Activated B cell treated with CpG ODN at 0.5 μM for 24 hours (primary cell): ENCODE measurements around the gene CLCN6. TPM values are rescaled to one million over a fixed set of nuclear protein-coding genes. Genes with fewer than 3 reads are reported as not detected.

Experiments used
- ATAC-seq: fragments of 200-7000 bp; cut with Tn5 transposase; one replicate; pipeline ENCODE4 v1.10.0; 2021; ENCODE audit warnings: low read depth, mild to moderate bottlenecking, moderate library complexity
- CTCF ChIA-PET: fragments of 350-600 bp; sonication (Branson Sonifier 250); formaldehyde crosslinking; loops from one replicate; lab custom pipeline; 2021; ENCODE audit warnings: antibody characterized with exemption; lab: Charles Lee
- POLR2A ChIA-PET: fragments of 350-600 bp; sonication (Branson Sonifier 250); formaldehyde crosslinking; loops from one replicate; lab custom pipeline; 2021; ENCODE audit warnings: antibody characterized with exemption; lab: Charles Lee
- DNase-seq: peaks from one replicate; pipeline ENCODE4 v3.0.0; 2022
- H3K27ac Mint-ChIP-seq: one replicate; pipeline ENCODE4 v1.8.0; 2020; ENCODE audit warnings: mixed read lengths
- H3K27me3 Mint-ChIP-seq: one replicate; pipeline ENCODE4 v1.8.0; 2021; ENCODE audit warnings: mixed read lengths
- H3K36me3 Mint-ChIP-seq: one replicate; pipeline ENCODE4 v1.8.0; 2021; ENCODE audit warnings: low read depth, mixed read lengths
- H3K4me1 Mint-ChIP-seq: one replicate; pipeline ENCODE4 v1.8.0; 2021; ENCODE audit warnings: mixed read lengths
- H3K4me3 Mint-ChIP-seq: one replicate; pipeline ENCODE4 v1.8.0; 2020; ENCODE audit warnings: mild to moderate bottlenecking, mixed read lengths
- H3K9me3 Mint-ChIP-seq: one replicate; pipeline ENCODE4 v1.8.0; 2020; ENCODE audit warnings: mixed read lengths
- CTCF ChIP-seq: fragments of 200-600 bp; IDR thresholded peaks from one replicate; pipeline ENCODE4 v1.8.0; 2022; ENCODE audit warnings: antibody characterized with exemption, mild to moderate bottlenecking
- intact Hi-C: fragments of 100-400 bp; cut with micrococcal nuclease; formaldehyde crosslinking; loops from one replicate; pipeline ENCODE4 v1.15.1; 2024
- total RNA-seq: library from RNA; stranded (reverse); gene quantifications from 2 replicates; pipeline ENCODE4 v1.2.3, GENCODE V29; 2022

CLCN6 gene
- total RNA-seq, 1 donor from 2014 or later, result 79.6 TPM

GRCh38 chr1:11764115-11764514 lies 41.9 kb upstream of the CLCN6 start:
- no peaks in the 10 kb centered on the region for H3K36me3 Mint-ChIP-seq
- no peak for DNase-seq
- no peak for ATAC-seq
- no peak overlapping the region for H3K27ac Mint-ChIP-seq
- POLR2A ChIA-PET, result no interaction called here
- peaks cover 16% of the 10 kb centered on the region for H3K27me3 Mint-ChIP-seq
- peaks cover 7% of the 10 kb centered on the region for H3K4me1 Mint-ChIP-seq
- no peak for TF ChIP-seq CTCF
- H3K4me3 Mint-ChIP-seq, result no peak overlapping the region
- intact Hi-C loops, result no loop called here
- CTCF ChIA-PET, result no interaction called here
- H3K9me3 Mint-ChIP-seq, result no peaks in the 10 kb centered on the region

- Mint-ChIP-seq H3K4me3 (no peak overlapping the region), H3K9me3 (no peaks in the 10 kb centered on the region), H3K27me3 (peaks cover 16% of the 10 kb centered on the region), H3K36me3 (no peaks in the 10 kb centered on the region), H3K4me1 (peaks cover 7% of the 10 kb centered on the region), H3K27ac (no peak overlapping the region)
- ATAC-seq (no peak), DNase-seq (no peak)
- ChIA-PET POLR2A (no interaction called here), CTCF (no interaction called here)
- intact Hi-C loops, result no loop called here
- TF ChIP-seq CTCF, result no peak
Observed at GRCh38 chr1:11764519-11764918, 41.5 kb upstream of the CLCN6 start.

- ATAC-seq (no peak), DNase-seq (no peak)
- intact Hi-C loops, result no loop called here
- no peaks in the 10 kb centered on the region for H3K9me3 Mint-ChIP-seq
- no peak overlapping the region for H3K4me3 Mint-ChIP-seq
- no peak overlapping the region for H3K27ac Mint-ChIP-seq
- POLR2A ChIA-PET, result interaction anchor here (0.7 kb wide), 1 partner anchor 28 kb away, joined by 6 read pairs; no protein-coding TSS in a partner anchor
- CTCF ChIA-PET, result no interaction called here
- no peak for TF ChIP-seq CTCF
- H3K27me3 Mint-ChIP-seq, result peaks cover 13% of the 10 kb centered on the region
- H3K36me3 Mint-ChIP-seq, result no peaks in the 10 kb centered on the region
- H3K4me1 Mint-ChIP-seq, result peaks cover 7% of the 10 kb centered on the region
Observed at GRCh38 chr1:11765661-11766428, 40.1 kb upstream of the CLCN6 start.

- DNase-seq (no peak), ATAC-seq (no peak)
- POLR2A ChIA-PET, result no interaction called here
- TF ChIP-seq CTCF, result no peak
- CTCF ChIA-PET, result no interaction called here
- Mint-ChIP-seq H3K36me3 (no peaks in the 10 kb centered on the region), H3K27ac (no peak overlapping the region), H3K4me1 (peaks cover 7% of the 10 kb centered on the region), H3K4me3 (no peak overlapping the region), H3K9me3 (no peaks in the 10 kb centered on the region), H3K27me3 (peaks cover 9% of the 10 kb centered on the region)
- intact Hi-C loops, result no loop called here
Observed at GRCh38 chr1:11766429-11766776, 39.6 kb upstream of the CLCN6 start.

- no peak overlapping the region for H3K4me3 Mint-ChIP-seq
- ChIA-PET CTCF (no interaction called here), POLR2A (no interaction called here)
- ATAC-seq, result no peak
- no peaks in the 10 kb centered on the region for H3K36me3 Mint-ChIP-seq
- DNase-seq, result no peak
- no peak overlapping the region for H3K27ac Mint-ChIP-seq
- intact Hi-C loops, result no loop called here
- peaks cover 4% of the 10 kb centered on the region for H3K4me1 Mint-ChIP-seq
- H3K9me3 Mint-ChIP-seq, result no peaks in the 10 kb centered on the region
- no peak for TF ChIP-seq CTCF
- H3K27me3 Mint-ChIP-seq, result peaks cover 1% of the 10 kb centered on the region
Observed at GRCh38 chr1:11767922-11768704, 37.9 kb upstream of the CLCN6 start.
